SU-DHL-6 (cell line): ENCODE measurements around the gene CFAP161.

Experiments
- H2AFZ ChIP-seq: fragments of 200-600 bp; sonication (generic); 2 replicates; pipeline ENCODE4 v1.6.1; 2014; ENCODE audit warnings: low read depth, mild to moderate bottlenecking, moderate library complexity, mixed read lengths, antibody characterized with exemption, low read length; ENCODE audit not compliant: severe bottlenecking
- H3F3A ChIP-seq: fragments of 200-600 bp; shearing (Covaris generic); 2 replicates; pipeline ENCODE4 v1.6.0; 2016; ENCODE audit warnings: antibody characterized with exemption, mild to moderate bottlenecking; ENCODE audit not compliant: insufficient read depth
- H3K27ac ChIP-seq: fragments of 200-600 bp; sonication (generic); 2 replicates; pipeline ENCODE4 v1.5.1; 2016; ENCODE audit warnings: low read depth, mild to moderate bottlenecking, low read length, moderate library complexity, mixed read lengths
- H3K27me3 ChIP-seq: fragments of 200-600 bp; sonication (generic), shearing (Covaris generic); 2 replicates; pipeline ENCODE4 v1.6.0; 2014; ENCODE audit warnings: mild to moderate bottlenecking, low read length
- H3K36me3 ChIP-seq: fragments of 200-600 bp; sonication (generic); 2 replicates; pipeline ENCODE4 v1.6.1; 2014; ENCODE audit warnings: mild to moderate bottlenecking, low read length, mixed read lengths
- H3K4me2 ChIP-seq: fragments of 300-600, 200-600 bp; shearing (Covaris generic), sonication (generic); 2 replicates; pipeline ENCODE4 v1.6.0; 2014; ENCODE audit warnings: low read length, low read depth, mild to moderate bottlenecking; ENCODE audit not compliant: poor library complexity, severe bottlenecking
- H3K4me3 ChIP-seq: fragments of 200-600 bp; sonication (generic); 2 replicates; pipeline ENCODE4 v1.5.1; 2014; ENCODE audit warnings: antibody characterized with exemption, low read length, mild to moderate bottlenecking, mixed read lengths; ENCODE audit not compliant: insufficient read depth, poor library complexity, severe bottlenecking
- H3K79me2 ChIP-seq: fragments of 200-600 bp; sonication (generic); 2 replicates; pipeline ENCODE4 v1.6.1; 2014; ENCODE audit warnings: mild to moderate bottlenecking, low read length, moderate library complexity; ENCODE audit not compliant: insufficient read depth
- H3K9ac ChIP-seq: fragments of 200-600 bp; sonication (generic); 2 replicates; pipeline ENCODE4 v1.7.0; 2014; ENCODE audit warnings: mild to moderate bottlenecking, low read length
- H3K9me2 ChIP-seq: fragments of 200-600 bp; sonication (generic); replicated peaks from 2 replicates; pipeline ENCODE4 v1.6.1; 2014; ENCODE audit warnings: low read length; ENCODE audit not compliant: insufficient read depth
- H3K9me3 ChIP-seq: fragments of 200-600 bp; sonication (generic); 2 replicates; pipeline ENCODE4 v1.6.1; 2014; ENCODE audit warnings: low read length, mixed read lengths; ENCODE audit not compliant: insufficient read depth
- H4K20me1 ChIP-seq: fragments of 200-600 bp; sonication (generic); 2 replicates; pipeline ENCODE4 v1.6.1; 2014; ENCODE audit warnings: low read depth, mild to moderate bottlenecking, antibody characterized with exemption, low read length, moderate library complexity, mixed read lengths
- CTCF ChIP-seq: fragments of 200-600 bp; sonication (generic); IDR thresholded peaks from one replicate; pipeline ENCODE4 v1.5.1; 2017; ENCODE audit warnings: antibody characterized with exemption, mild to moderate bottlenecking, low read length, moderate library complexity; ENCODE audit not compliant: insufficient read depth, poor library complexity, severe bottlenecking
- EZH2phosphoT487 ChIP-seq: fragments of 200-600 bp; sonication (generic), shearing (Covaris generic); conservative IDR thresholded peaks from 2 replicates; pipeline ENCODE4 v1.6.1; 2018; ENCODE audit warnings: mild to moderate bottlenecking, antibody characterized with exemption, low read length, moderate library complexity, mixed read lengths

CFAP161 gene

GRCh38 chr15:81168644-81169043, 34.6 kb downstream of the CFAP161 start:
- Histone ChIP-seq H3K9me2 (no peaks in the 10 kb centered on the region), H3K27ac (no peak overlapping the region), H2AFZ (no peak overlapping the region), H3K4me3 (no peak overlapping the region), H3K27me3 (no peaks in the 10 kb centered on the region), H3K79me2 (no peaks in the 10 kb centered on the region), H3K4me2 (no peak overlapping the region), H3K36me3 (no peaks in the 10 kb centered on the region), H3K9me3 (no peaks in the 10 kb centered on the region), H3K9ac (no peak overlapping the region), H3F3A (no peaks in the 10 kb centered on the region), H4K20me1 (no peaks in the 10 kb centered on the region)
- no peak for TF ChIP-seq CTCF
- no peak for TF ChIP-seq EZH2phosphoT487

GRCh38 chr15:81170511-81170910, 36.4 kb downstream of the CFAP161 start:
- H3K9ac ChIP-seq: no peak overlapping the region
- no peaks in the 10 kb centered on the region for H3K9me2 ChIP-seq
- H3F3A ChIP-seq: no peaks in the 10 kb centered on the region
- no peaks in the 10 kb centered on the region for H4K20me1 ChIP-seq
- no peak overlapping the region for H2AFZ ChIP-seq
- no peaks in the 10 kb centered on the region for H3K79me2 ChIP-seq
- TF ChIP-seq CTCF (no peak), EZH2phosphoT487 (no peak)
- no peaks in the 10 kb centered on the region for H3K9me3 ChIP-seq
- no peak overlapping the region for H3K27ac ChIP-seq
- H3K4me2 ChIP-seq: no peak overlapping the region
- no peak overlapping the region for H3K4me3 ChIP-seq
- no peaks in the 10 kb centered on the region for H3K27me3 ChIP-seq
- no peaks in the 10 kb centered on the region for H3K36me3 ChIP-seq

GRCh38 chr15:81171286-81171685, 37.2 kb downstream of the CFAP161 start:
- H3F3A ChIP-seq: no peaks in the 10 kb centered on the region
- H3K27me3 ChIP-seq: no peaks in the 10 kb centered on the region
- H2AFZ ChIP-seq: no peak overlapping the region
- TF ChIP-seq CTCF: no peak
- TF ChIP-seq EZH2phosphoT487: no peak
- no peaks in the 10 kb centered on the region for H3K9me3 ChIP-seq
- no peak overlapping the region for H3K27ac ChIP-seq
- no peak overlapping the region for H3K4me2 ChIP-seq
- no peak overlapping the region for H3K9ac ChIP-seq
- no peaks in the 10 kb centered on the region for H3K79me2 ChIP-seq
- no peak overlapping the region for H3K4me3 ChIP-seq
- no peaks in the 10 kb centered on the region for H4K20me1 ChIP-seq
- no peaks in the 10 kb centered on the region for H3K9me2 ChIP-seq
- no peaks in the 10 kb centered on the region for H3K36me3 ChIP-seq
